GM12875 (cell line): Measurements from ENCODE around the gene ERICH6B.
"Not testable (repeated sequence)": the region's sequence is repeated elsewhere in the genome, so short reads cannot be mapped to it uniquely, and the experiment has no call there.

Experiments
- H3K4me3 ChIP-seq: one replicate; pipeline ENCODE4 v1.5.1; 2011; ENCODE audit warnings: low read depth, low read length, control low read depth
- CTCF ChIP-seq: IDR thresholded peaks from 2 replicates; pipeline ENCODE4 v1.5.1; 2011; ENCODE audit warnings: low read depth, mild to moderate bottlenecking, control low read depth, inconsistent platforms, low read length, moderate library complexity, borderline replicate concordance; ENCODE audit not compliant: insufficient read depth

ERICH6B gene

GRCh38 chr13:45615501-45616101, at the start of gene ERICH6B:
Gene ERICH6B, minus strand, starts transcription at chr13:45615739. Its CDS starts 18,734 bp downstream, at chr13:45597005.
- no peak within 1 kb of the TSS for H3K4me3 ChIP-seq
- TF ChIP-seq CTCF = no peak

- H3K4me3 ChIP-seq = not testable (repeated sequence)
These were observed 47.4 kb upstream of the ERICH6B start for GRCh38 chr13:45662903-45663302.

GRCh38 chr13:45662162-45662561, 46.6 kb upstream of the ERICH6B start:
- no peak overlapping the region for H3K4me3 ChIP-seq

GRCh38 chr13:45660458-45660857, 44.9 kb upstream of the ERICH6B start:
- H3K4me3 ChIP-seq = not testable (repeated sequence)

More at GRCh38 chr13:45662162-45662561, 46.6 kb upstream of the ERICH6B start:
- TF ChIP-seq CTCF = no peak

- TF ChIP-seq CTCF = no peak
- no peak overlapping the region for H3K4me3 ChIP-seq
These were observed 44.0 kb upstream of the ERICH6B start for GRCh38 chr13:45659536-45659935.

GRCh38 chr13:45658586-45659235, 43.2 kb upstream of the ERICH6B start:
- no peak for TF ChIP-seq CTCF
- H3K4me3 ChIP-seq = no peak overlapping the region

- no peak for TF ChIP-seq CTCF
- H3K4me3 ChIP-seq = no peak overlapping the region
These were observed 39.3 kb upstream of the ERICH6B start for GRCh38 chr13:45654633-45655349.

- not testable (repeated sequence) for H3K4me3 ChIP-seq
These were observed 29.7 kb upstream of the ERICH6B start for GRCh38 chr13:45645263-45645662.

GRCh38 chr13:45642159-45642558, 26.6 kb upstream of the ERICH6B start:
- not testable (repeated sequence) for H3K4me3 ChIP-seq

GRCh38 chr13:45635291-45635690, 19.8 kb upstream of the ERICH6B start:
- H3K4me3 ChIP-seq = not testable (repeated sequence)
